ENCODE results near the gene RBMS1. TPM values are rescaled to one million over a fixed set of nuclear protein-coding genes. Genes with fewer than 3 reads are reported as not detected.

The RBMS1 gene
- total and polyA plus RNA-seq, 2 of the 4 experiments (the other 2 are of a cell fraction), result 43.5 to 64.9 TPM

DNA sequence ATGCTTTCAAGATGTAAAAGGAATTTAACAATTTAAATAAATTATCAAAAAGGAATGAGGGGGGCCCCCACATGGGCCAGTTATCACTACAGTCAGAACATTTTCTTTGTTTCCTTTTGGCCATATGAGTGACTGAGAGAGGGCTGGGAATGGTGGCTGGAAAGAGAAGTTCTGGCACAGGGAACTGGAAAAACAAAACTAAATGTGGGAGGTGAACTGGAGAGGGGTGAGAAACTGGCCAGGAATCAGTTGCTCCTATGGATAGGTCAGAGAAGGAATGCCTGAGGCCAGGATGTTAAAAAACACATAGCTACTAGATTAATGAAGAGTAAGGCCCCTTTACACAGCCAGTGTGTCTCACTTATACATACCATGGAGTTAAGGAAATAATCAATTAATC lies 121.0 kb downstream of the RBMS1 start:
- Histone ChIP-seq H3K4me2 (ENCODE audit: low read depth, low read length) (peak overlapping the region; percentile 48), H3K23ac (ENCODE audit: low read depth, low read length) (peak overlapping the region; percentile 59; the same call in 1 of the 2 replicates), H3K56ac (ENCODE audit: extremely low read depth, insufficient read depth, low read length) (no peak overlapping the region), H3K4me3 (ENCODE audit: insufficient read depth, low read depth, low read length) (no peak overlapping the region), H3K9me3 (ENCODE audit: control insufficient read depth, insufficient read depth, low read length) (no peaks in the 10 kb centered on the region), H4K5ac (ENCODE audit: low read depth, low read length) (0 out of 2 replicates have a peak overlapping the region, but pooled peaks have one; percentile 21), H3K9ac (ENCODE audit: low read depth, low read length) (no peak overlapping the region), H3K9me1 (ENCODE audit: insufficient read depth, low read length) (peaks cover 40% of the 10 kb centered on the region), H2AK9ac (replicated peaks; ENCODE audit: low read depth, low read length, poor library complexity) (no peak overlapping the region), H2BK5ac (ENCODE audit: low read depth, low read length, poor library complexity, severe bottlenecking) (peak overlapping the region; percentile 65), H3K27ac (ENCODE audit: insufficient read depth, low read length) (peak overlapping the region; percentile 4; the same call in 1 of the 2 replicates), H4K91ac (ENCODE audit: insufficient read depth, low read depth, low read length) (no peak overlapping the region), H2BK20ac (ENCODE audit: low read depth, low read length) (no peak overlapping the region), H2BK120ac (ENCODE audit: low read depth, low read length) (no peak overlapping the region; the same call in 1 of the 2 replicates), H3K18ac (ENCODE audit: low read depth, low read length) (peak overlapping the region; percentile 28; the same call in 1 of the 2 replicates), H2BK15ac (ENCODE audit: low read depth, low read length) (no peak overlapping the region), H2AFZ (replicated peaks; ENCODE audit: low read length, poor library complexity) (no peak overlapping the region), H2AK5ac (ENCODE audit: low read depth, low read length) (no peak overlapping the region), H3K4ac (ENCODE audit: low read depth, low read length) (no peak overlapping the region), H3K4me1 (ENCODE audit: control insufficient read depth, insufficient read depth, low read length) (peaks cover 46% of the 10 kb centered on the region), H3K27me3 (ENCODE audit: control insufficient read depth, insufficient read depth, low read length) (no peaks in the 10 kb centered on the region), H3K79me1 (ENCODE audit: low read depth in 1 of 2, low read length in 2 of 2) (peaks cover 8 to 79% of the 10 kb centered on the region in 2 experiments; a peak in 3 of 4 replicates), H4K20me1 (ENCODE audit: insufficient read depth, low read length) (peaks cover 85% of the 10 kb centered on the region), H3K14ac (replicated peaks; ENCODE audit: low read depth, low read length) (peak overlapping the region; percentile 65; the same call in 1 of the 2 replicates), H4K8ac (ENCODE audit: low read depth in 2 of 2, low read length in 2 of 2) (no peak overlapping the region), H3K36me3 (ENCODE audit: control insufficient read depth, insufficient read depth, low read length) (no peaks in the 10 kb centered on the region)
- ChIA-PET POLR2A (ENCODE audit: unreplicated experiment) (interaction anchor here (0.6 kb wide), 1 partner anchor 292 kb away, joined by 5 read pairs; no protein-coding TSS in a partner anchor), CTCF (interaction anchor here (0.9 kb wide), 1 partner anchor 10 kb away, joined by 4 read pairs; no protein-coding TSS in a partner anchor)
- TF ChIP-seq MAFK (IDR thresholded peaks at IDR 0.05; ENCODE audit: low read depth, low read length) (no peak), RFX5 (IDR thresholded peaks at IDR 0.05; ENCODE audit: low read depth, low read length) (no peak), SMC3 (IDR thresholded peaks at IDR 0.05; ENCODE audit: low read depth, low read length) (no peak), MXI1 (IDR thresholded peaks at IDR 0.05; ENCODE audit: borderline replicate concordance, low read depth, low read length) (no peak), RAD21 (IDR thresholded peaks at IDR 0.05; ENCODE audit: low read length) (no peak), MAZ (IDR thresholded peaks at IDR 0.05; ENCODE audit: borderline replicate concordance, low read depth, low read length) (no peak), NFE2L2 (IDR thresholded peaks at IDR 0.05; ENCODE audit: low read depth, low read length) (no peak), CHD1 (IDR thresholded peaks at IDR 0.05; ENCODE audit: low read depth, low read length) (no peak), FOS (IDR thresholded peaks at IDR 0.05; ENCODE audit: low read depth, low read length) (no peak), BHLHE40 (IDR thresholded peaks at IDR 0.05; ENCODE audit: low read depth, low read length) (no peak)
- TF ChIP-seq, protein P1, sequence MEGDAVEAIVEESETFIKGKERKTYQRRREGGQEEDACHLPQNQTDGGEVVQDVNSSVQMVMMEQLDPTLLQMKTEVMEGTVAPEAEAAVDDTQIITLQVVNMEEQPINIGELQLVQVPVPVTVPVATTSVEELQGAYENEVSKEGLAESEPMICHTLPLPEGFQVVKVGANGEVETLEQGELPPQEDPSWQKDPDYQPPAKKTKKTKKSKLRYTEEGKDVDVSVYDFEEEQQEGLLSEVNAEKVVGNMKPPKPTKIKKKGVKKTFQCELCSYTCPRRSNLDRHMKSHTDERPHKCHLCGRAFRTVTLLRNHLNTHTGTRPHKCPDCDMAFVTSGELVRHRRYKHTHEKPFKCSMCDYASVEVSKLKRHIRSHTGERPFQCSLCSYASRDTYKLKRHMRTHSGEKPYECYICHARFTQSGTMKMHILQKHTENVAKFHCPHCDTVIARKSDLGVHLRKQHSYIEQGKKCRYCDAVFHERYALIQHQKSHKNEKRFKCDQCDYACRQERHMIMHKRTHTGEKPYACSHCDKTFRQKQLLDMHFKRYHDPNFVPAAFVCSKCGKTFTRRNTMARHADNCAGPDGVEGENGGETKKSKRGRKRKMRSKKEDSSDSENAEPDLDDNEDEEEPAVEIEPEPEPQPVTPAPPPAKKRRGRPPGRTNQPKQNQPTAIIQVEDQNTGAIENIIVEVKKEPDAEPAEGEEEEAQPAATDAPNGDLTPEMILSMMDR (conservative IDR thresholded peaks at IDR 0.05; ENCODE audit: low read depth, low read length), result no peak
- TF ChIP-seq, protein P2, sequence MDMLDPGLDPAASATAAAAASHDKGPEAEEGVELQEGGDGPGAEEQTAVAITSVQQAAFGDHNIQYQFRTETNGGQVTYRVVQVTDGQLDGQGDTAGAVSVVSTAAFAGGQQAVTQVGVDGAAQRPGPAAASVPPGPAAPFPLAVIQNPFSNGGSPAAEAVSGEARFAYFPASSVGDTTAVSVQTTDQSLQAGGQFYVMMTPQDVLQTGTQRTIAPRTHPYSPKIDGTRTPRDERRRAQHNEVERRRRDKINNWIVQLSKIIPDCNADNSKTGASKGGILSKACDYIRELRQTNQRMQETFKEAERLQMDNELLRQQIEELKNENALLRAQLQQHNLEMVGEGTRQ (IDR thresholded peaks at IDR 0.05; ENCODE audit: low read depth, low read length), result no peak
- TF ChIP-seq, protein P3, sequence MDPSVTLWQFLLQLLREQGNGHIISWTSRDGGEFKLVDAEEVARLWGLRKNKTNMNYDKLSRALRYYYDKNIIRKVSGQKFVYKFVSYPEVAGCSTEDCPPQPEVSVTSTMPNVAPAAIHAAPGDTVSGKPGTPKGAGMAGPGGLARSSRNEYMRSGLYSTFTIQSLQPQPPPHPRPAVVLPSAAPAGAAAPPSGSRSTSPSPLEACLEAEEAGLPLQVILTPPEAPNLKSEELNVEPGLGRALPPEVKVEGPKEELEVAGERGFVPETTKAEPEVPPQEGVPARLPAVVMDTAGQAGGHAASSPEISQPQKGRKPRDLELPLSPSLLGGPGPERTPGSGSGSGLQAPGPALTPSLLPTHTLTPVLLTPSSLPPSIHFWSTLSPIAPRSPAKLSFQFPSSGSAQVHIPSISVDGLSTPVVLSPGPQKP (IDR thresholded peaks at IDR 0.05; ENCODE audit: borderline replicate concordance, low read depth, low read length), result no peak
- BruUV-seq (replicated peaks), result no TSS peak
- dilution Hi-C loops (cut with HindIII; ENCODE audit: low sequenced_read_pairs, unreplicated experiment) (no loop called here), intact Hi-C loops (cut with micrococcal nuclease) (no loop called here), in situ Hi-C loops (cut with MboI; ENCODE audit: low sequenced_read_pairs) (no loop called here)
- peak; percentile 77 for DNase-seq
- peak; percentile 12 for ATAC-seq (ENCODE audit: low read depth)

Data from IMR-90 (cell line).